ENCODE data around the gene GRAP. TPM values are rescaled to one million over a fixed set of nuclear protein-coding genes. Genes with fewer than 3 reads are reported as not detected.
A peak's percentile ranks its signal among the peaks of the same experiment; 100 is the strongest.

GRAP gene
- total and polyA plus RNA-seq, 9 of the 15 experiments (the other 6 are each of a cell fraction or from before 2014, with no cell fraction given): 0.07 to 0.41 (median 0.19) TPM; not detected in 5

- no peak for TF ChIP-seq ZNF584 (CRISPR knock-in tag; IDR thresholded peaks at IDR 0.05; ENCODE audit: low read depth)
- no peak for TF ChIP-seq IRF9 (tag; IDR thresholded peaks at IDR 0.05)
- TF ChIP-seq MYBL2 (IDR thresholded peaks at IDR 0.05; ENCODE audit: low read depth): no peak
- no peak for TF ChIP-seq MYBL2 (CRISPR knock-in tag; IDR thresholded peaks at IDR 0.05; ENCODE audit: borderline replicate concordance)
- TF ChIP-seq HDAC8 (tag; IDR thresholded peaks at IDR 0.05): no peak
- TF ChIP-seq ZNF407 (IDR thresholded peaks at IDR 0.05; ENCODE audit: low read depth): no peak
- TF ChIP-seq FOXA1 (IDR thresholded peaks at IDR 0.05; ENCODE audit: borderline replicate concordance): no peak
- TF ChIP-seq SMARCA5 (IDR thresholded peaks at IDR 0.05): no peak
- no peak for TF ChIP-seq MCM2 (IDR thresholded peaks at IDR 0.05; ENCODE audit: low read depth)
- no peak for TF ChIP-seq HLTF (IDR thresholded peaks at IDR 0.05)
- no peak for TF ChIP-seq SMARCB1 (IDR thresholded peaks at IDR 0.05; ENCODE audit: insufficient read length, low read depth)
- TF ChIP-seq RFX5 (IDR thresholded peaks at IDR 0.05; ENCODE audit: low read depth, low read length): no peak
- TF ChIP-seq ZNF77 (CRISPR knock-in tag; IDR thresholded peaks at IDR 0.05): no peak
- TF ChIP-seq POLR2B (IDR thresholded peaks at IDR 0.05; ENCODE audit: low read depth, partially characterized antibody): no peak
- no peak for TF ChIP-seq GTF2A2 (tag; IDR thresholded peaks at IDR 0.05)
- peak; percentile 44 for TF ChIP-seq TBP (optimal IDR thresholded peaks at IDR 0.05; ENCODE audit: low read depth, low read length)
- no peak for TF ChIP-seq NR2F6 (CRISPR knock-in tag; IDR thresholded peaks at IDR 0.05)
- TF ChIP-seq ZNF12 (CRISPR knock-in tag; IDR thresholded peaks at IDR 0.05): no peak
- no peak for TF ChIP-seq RBBP5 (IDR thresholded peaks at IDR 0.05; ENCODE audit: borderline replicate concordance, insufficient read depth, low read length, poor library complexity, severe bottlenecking)
- no peak for TF ChIP-seq HDAC6 (IDR thresholded peaks at IDR 0.05; ENCODE audit: low read depth, low read length)
- no peak for TF ChIP-seq ZNF174 (CRISPR knock-in tag; IDR thresholded peaks at IDR 0.05)
- TF ChIP-seq SAP30 (IDR thresholded peaks at IDR 0.05; ENCODE audit: borderline replicate concordance, insufficient read depth, low read depth, low read length, poor library complexity, severe bottlenecking): no peak
Observed at GRCh38 chr17:19004421-19005136, 42.2 kb downstream of the GRAP start, which contains the start of gene FAM83G (continued).

All from K562 (cell line).